Endodermal cell (in vitro differentiated cells): ENCODE results near the gene SLC25A43. TPM values are rescaled to one million over a fixed set of nuclear protein-coding genes. Genes with fewer than 3 reads are reported as not detected.

Source experiments
- DNase-seq: peaks from one replicate; pipeline ENCODE4 v3.0.0-alpha.2; 2017
- H3K27ac ChIP-seq: 2 replicates; pipeline ENCODE4 v1.5.1; 2013; ENCODE audit warnings: mild to moderate bottlenecking, low read depth, low read length, moderate library complexity
- H3K27me3 ChIP-seq: 2 replicates; pipeline ENCODE4 v1.6.1; 2013; ENCODE audit warnings: mild to moderate bottlenecking, low read length, moderate library complexity; ENCODE audit not compliant: insufficient read depth, control insufficient read depth, poor library complexity, severe bottlenecking
- H3K36me3 ChIP-seq: 2 replicates; pipeline ENCODE4 v1.7.0; 2013; ENCODE audit warnings: mild to moderate bottlenecking, low read length, moderate library complexity; ENCODE audit not compliant: control insufficient read depth, insufficient read depth
- H3K4me1 ChIP-seq: one replicate; pipeline ENCODE4 v1.7.0; 2013; ENCODE audit warnings: low read length; ENCODE audit not compliant: control insufficient read depth, insufficient read depth
- H3K4me3 ChIP-seq: 2 replicates; pipeline ENCODE4 v1.5.1; 2013; ENCODE audit warnings: mild to moderate bottlenecking, low read length, moderate library complexity
- H3K9ac ChIP-seq: 2 replicates; pipeline ENCODE4 v1.6.1; 2013; ENCODE audit warnings: mild to moderate bottlenecking, low read length, moderate library complexity; ENCODE audit not compliant: poor library complexity, severe bottlenecking; ENCODE audit errors: extremely low read depth
- H3K9me3 ChIP-seq: 2 replicates; pipeline ENCODE4 v1.6.1; 2013; ENCODE audit warnings: mild to moderate bottlenecking, low read length, moderate library complexity; ENCODE audit not compliant: control insufficient read depth
- H3K27ac Mint-ChIP-seq: 2 replicates; pipeline ENCODE4 v1.8.0; 2020; ENCODE audit warnings: mixed read lengths
- H3K27me3 Mint-ChIP-seq: 2 replicates; pipeline ENCODE4 v1.8.0; 2021; ENCODE audit warnings: mild to moderate bottlenecking, mixed read lengths; ENCODE audit not compliant: insufficient read depth
- H3K36me3 Mint-ChIP-seq: 2 replicates; pipeline ENCODE4 v1.8.0; 2020; ENCODE audit warnings: low read depth, mixed read lengths
- H3K4me1 Mint-ChIP-seq: 2 replicates; pipeline ENCODE4 v1.8.0; 2020; ENCODE audit warnings: mixed read lengths
- H3K4me3 Mint-ChIP-seq: 2 replicates; pipeline ENCODE4 v1.8.0; 2020; ENCODE audit warnings: mild to moderate bottlenecking, moderate library complexity, mixed read lengths
- H3K9me3 Mint-ChIP-seq: 2 replicates; pipeline ENCODE4 v1.8.0; 2020; ENCODE audit warnings: mild to moderate bottlenecking, mixed read lengths
- WGBS, 2 experiments: methylation state at CpG; one replicate each; pipeline versions ENCODE4 v1.1.5 to v1.1.7; 2013; ENCODE audit warnings: missing lambda C conversion rate in 2 of 2, mixed read lengths in 1 of 2; ENCODE audit not compliant: insufficient coverage in 1 of 2, insufficient read length in 1 of 2; 5-methylcytosine and 5-hydroxymethylcytosine counted together
- total RNA-seq, 2 donors: library from RNA; stranded (reverse); fragmentation: NEBNext Ultra II Directional in 1 of 2; extraction: Animal tissue kit (Norgen Biotek cat#: 25700) in 1 of 2; gene quantifications; 2 replicates in 1 of 2; 3 replicates in 1 of 2; pipeline ENCODE4 v1.2.1, GENCODE V29; 2021
- TF ChIP-seq, protein P1 (sequence below): fragments of 200-600 bp; sonication (generic); conservative IDR thresholded peaks from 2 replicates; pipeline ENCODE4 v1.5.0; 2021; ENCODE audit warnings: antibody characterized with exemption, mild to moderate bottlenecking

Gene SLC25A43
- total RNA-seq, 2 donors from 2014 or later, result 4.4 to 4.9 TPM

DNA sequence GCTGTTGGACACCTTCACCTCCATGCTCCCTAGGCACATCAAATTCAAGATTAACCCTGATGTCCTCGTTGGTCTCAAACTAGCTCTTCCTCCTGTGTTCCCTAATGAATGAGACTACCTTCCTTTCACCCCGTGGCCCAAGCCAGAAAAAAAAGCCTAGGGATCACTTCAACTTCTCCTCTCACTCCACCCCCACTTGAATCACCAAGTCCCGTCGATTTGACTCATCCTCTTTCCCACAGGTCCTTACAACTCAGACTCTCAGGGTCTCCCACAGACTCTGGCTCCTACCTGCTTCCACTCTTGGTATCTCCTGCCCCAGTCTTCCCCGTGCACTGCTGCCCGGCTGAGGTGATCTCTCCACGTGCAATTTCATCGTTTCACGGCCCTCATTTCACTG, 8.5 kb downstream of the SLC25A43 start:
- H3K36me3 ChIP-seq, result no peaks in the 10 kb centered on the region
- DNase-seq, result no peak
- peaks cover 10% of the 10 kb centered on the region for H3K36me3 Mint-ChIP-seq
- peaks cover 66% of the 10 kb centered on the region for H3K9me3 Mint-ChIP-seq
- 95 to 96% methylated on average over 5 to 9 of the region's 9 CpGs for WGBS, 2 experiments
- H3K4me1 ChIP-seq, result no peaks in the 10 kb centered on the region
- H3K27ac ChIP-seq, result no peak overlapping the region
- H3K4me1 Mint-ChIP-seq, result no peaks in the 10 kb centered on the region
- no peak overlapping the region for H3K27ac Mint-ChIP-seq
- H3K4me3 Mint-ChIP-seq, result no peak overlapping the region
- H3K9me3 ChIP-seq, result no peaks in the 10 kb centered on the region
- H3K9ac ChIP-seq, result no peak overlapping the region
- TF ChIP-seq, protein P1, sequence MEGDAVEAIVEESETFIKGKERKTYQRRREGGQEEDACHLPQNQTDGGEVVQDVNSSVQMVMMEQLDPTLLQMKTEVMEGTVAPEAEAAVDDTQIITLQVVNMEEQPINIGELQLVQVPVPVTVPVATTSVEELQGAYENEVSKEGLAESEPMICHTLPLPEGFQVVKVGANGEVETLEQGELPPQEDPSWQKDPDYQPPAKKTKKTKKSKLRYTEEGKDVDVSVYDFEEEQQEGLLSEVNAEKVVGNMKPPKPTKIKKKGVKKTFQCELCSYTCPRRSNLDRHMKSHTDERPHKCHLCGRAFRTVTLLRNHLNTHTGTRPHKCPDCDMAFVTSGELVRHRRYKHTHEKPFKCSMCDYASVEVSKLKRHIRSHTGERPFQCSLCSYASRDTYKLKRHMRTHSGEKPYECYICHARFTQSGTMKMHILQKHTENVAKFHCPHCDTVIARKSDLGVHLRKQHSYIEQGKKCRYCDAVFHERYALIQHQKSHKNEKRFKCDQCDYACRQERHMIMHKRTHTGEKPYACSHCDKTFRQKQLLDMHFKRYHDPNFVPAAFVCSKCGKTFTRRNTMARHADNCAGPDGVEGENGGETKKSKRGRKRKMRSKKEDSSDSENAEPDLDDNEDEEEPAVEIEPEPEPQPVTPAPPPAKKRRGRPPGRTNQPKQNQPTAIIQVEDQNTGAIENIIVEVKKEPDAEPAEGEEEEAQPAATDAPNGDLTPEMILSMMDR, result no peak
- H3K27me3 ChIP-seq, result no peaks in the 10 kb centered on the region
- no peaks in the 10 kb centered on the region for H3K27me3 Mint-ChIP-seq
- H3K4me3 ChIP-seq, result no peak overlapping the region

DNA sequence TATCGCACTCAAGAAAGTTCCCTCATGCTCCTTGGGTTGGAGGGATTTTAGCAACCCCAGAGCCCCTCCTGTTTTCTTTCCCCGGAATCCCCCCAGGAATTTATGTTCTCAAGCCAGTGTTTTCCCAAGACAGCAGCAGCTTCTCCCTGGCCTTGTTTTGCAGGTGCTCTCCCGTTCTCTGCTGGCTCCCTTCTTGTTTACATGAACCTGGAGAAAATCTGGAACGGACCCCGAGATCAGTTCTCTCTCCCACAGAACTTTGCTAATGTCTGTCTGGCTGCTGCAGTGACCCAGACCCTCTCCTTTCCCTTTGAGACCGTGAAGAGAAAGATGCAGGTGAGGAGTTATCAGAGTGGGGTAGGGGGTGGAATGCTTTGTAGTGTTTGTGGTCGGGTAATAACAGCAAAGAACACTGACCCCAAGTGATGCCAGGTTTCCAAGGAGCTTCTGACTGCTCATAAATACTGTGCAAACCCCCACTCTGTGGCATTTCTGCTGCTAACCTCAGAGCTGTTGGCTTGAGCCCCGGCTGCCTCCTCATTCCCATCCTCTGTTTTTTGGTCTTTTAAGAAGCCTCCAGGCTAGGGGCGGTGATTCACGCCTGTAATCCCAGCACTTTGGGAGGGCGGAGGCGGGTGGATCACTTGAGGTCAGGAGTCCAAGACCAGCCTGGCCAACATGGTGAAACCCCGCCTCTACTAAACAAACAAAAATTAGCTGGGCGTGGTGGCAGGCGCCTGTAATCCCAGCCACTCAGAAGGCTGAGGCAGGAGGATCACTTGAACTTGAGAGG, 11.1 kb downstream of the SLC25A43 start:
- H3K9me3 ChIP-seq, result no peaks in the 10 kb centered on the region
- peaks cover 10% of the 10 kb centered on the region for H3K36me3 Mint-ChIP-seq
- TF ChIP-seq, protein P1, result no peak
- no peaks in the 10 kb centered on the region for H3K27me3 ChIP-seq
- H3K27ac Mint-ChIP-seq, result no peak overlapping the region
- H3K4me3 ChIP-seq, result no peak overlapping the region
- peak; percentile 55 for DNase-seq
- no peaks in the 10 kb centered on the region for H3K36me3 ChIP-seq
- no peaks in the 10 kb centered on the region for H3K27me3 Mint-ChIP-seq
- peaks cover 45% of the 10 kb centered on the region for H3K9me3 Mint-ChIP-seq
- H3K4me1 ChIP-seq, result no peaks in the 10 kb centered on the region
- no peak overlapping the region for H3K27ac ChIP-seq
- H3K4me3 Mint-ChIP-seq, result no peak overlapping the region
- no peaks in the 10 kb centered on the region for H3K4me1 Mint-ChIP-seq
- no peak overlapping the region for H3K9ac ChIP-seq
- WGBS, 2 experiments, result 60 to 87% methylated on average over 1 to 12 of the region's 15 CpGs

DNA sequence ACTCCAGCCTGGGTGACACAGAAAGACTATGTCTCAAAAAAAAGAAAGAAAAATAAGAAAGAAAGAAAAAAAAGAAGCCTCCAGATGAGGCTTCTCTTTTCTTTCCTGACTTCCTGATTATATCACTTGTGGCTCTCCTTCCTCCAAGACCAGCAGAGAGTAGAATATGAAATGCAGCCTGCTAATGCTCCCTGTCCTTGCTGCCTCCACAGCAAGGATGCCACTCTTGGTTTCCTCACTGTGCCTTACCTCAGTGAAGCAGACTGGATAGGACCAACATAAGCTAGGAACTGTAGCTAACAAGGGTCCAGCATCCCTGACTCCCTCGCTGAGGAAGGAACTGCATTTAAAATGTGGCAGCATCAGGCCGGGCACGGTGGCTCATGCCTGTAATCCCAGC, 11.7 kb downstream of the SLC25A43 start:
- Mint-ChIP-seq H3K27me3 (no peaks in the 10 kb centered on the region), H3K36me3 (peaks cover 10% of the 10 kb centered on the region), H3K4me3 (no peak overlapping the region), H3K9me3 (peaks cover 40% of the 10 kb centered on the region), H3K27ac (no peak overlapping the region), H3K4me1 (no peaks in the 10 kb centered on the region)
- Histone ChIP-seq H3K27ac (no peak overlapping the region), H3K4me3 (no peak overlapping the region), H3K9ac (no peak overlapping the region), H3K4me1 (no peaks in the 10 kb centered on the region), H3K27me3 (no peaks in the 10 kb centered on the region), H3K9me3 (no peaks in the 10 kb centered on the region), H3K36me3 (no peaks in the 10 kb centered on the region)
- WGBS, 2 experiments, result 80 to 88% methylated on average over 1 to 3 of the region's 3 CpGs
- no peak for DNase-seq
- TF ChIP-seq, protein P1, result no peak
